VCaP (cell line): ENCODE results near the gene SLFNL1.

Experiments used
- H3K27ac ChIP-seq: fragments of 450-650 bp; 2 replicates; pipeline ENCODE4 v1.5.1; 2017
- CTCF ChIP-seq: fragments of 450-650 bp; conservative IDR thresholded peaks from 2 replicates; pipeline ENCODE4 v1.5.1; 2017; ENCODE audit warnings: mild to moderate bottlenecking, moderate library complexity

SLFNL1 gene

DNA sequence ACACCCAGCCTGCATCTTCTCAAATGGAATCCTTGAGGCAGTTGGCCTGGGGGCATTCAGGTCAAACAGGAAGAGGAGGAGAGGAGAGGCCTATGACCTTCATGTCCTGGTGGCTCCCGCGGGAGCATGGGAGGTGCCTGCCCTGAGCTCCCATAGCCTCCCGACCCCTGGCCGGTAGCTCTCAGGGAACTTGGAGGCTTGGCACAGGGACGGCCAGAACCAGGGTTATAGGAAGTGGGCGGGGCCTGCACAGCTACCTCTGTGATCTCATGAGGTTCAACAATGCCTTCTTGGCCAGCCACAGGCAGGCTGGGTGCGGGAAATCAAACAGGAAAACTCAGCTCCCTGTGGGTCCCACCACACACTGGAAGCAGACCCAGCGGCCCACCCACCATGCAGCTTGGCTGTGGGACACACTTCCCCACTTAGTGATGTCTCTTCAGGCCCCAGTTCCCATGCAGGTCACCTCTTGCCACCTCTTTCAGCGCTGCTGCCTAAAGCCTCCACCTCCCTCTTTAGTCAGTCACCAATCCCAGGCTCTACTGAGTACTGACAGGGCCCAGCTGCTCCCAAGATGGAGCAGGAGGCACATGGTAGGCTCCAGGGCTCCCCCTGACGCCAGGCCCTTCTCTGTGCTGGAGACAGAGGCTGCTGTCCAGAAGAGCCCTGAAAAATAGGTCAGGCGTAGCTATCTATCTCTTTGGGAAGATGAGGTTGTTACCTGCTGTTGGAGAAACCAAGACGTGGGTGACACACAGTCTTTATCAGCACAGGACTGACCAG is at the start of gene SLFNL1:
Gene SLFNL1 (minus strand): TSS at position 200 of the 783 bp plus-strand sequence. CDS start 1,065 bp downstream, outside the sequence.
- H3K27ac ChIP-seq, result no peak within 1 kb of the TSS
- no peak for TF ChIP-seq CTCF

- H3K27ac ChIP-seq, result no peak overlapping the region
- no peak for TF ChIP-seq CTCF
Observed at GRCh38 chr1:41056907-41057306, 35.4 kb upstream of the SLFNL1 start.

GRCh38 chr1:41053316-41053715 is 31.8 kb upstream of the SLFNL1 start:
- no peak overlapping the region for H3K27ac ChIP-seq

GRCh38 chr1:41051022-41051421 is 29.5 kb upstream of the SLFNL1 start:
- H3K27ac ChIP-seq, result no peak overlapping the region
- TF ChIP-seq CTCF, result no peak

More at GRCh38 chr1:41053316-41053715, 31.8 kb upstream of the SLFNL1 start:
- no peak for TF ChIP-seq CTCF

DNA sequence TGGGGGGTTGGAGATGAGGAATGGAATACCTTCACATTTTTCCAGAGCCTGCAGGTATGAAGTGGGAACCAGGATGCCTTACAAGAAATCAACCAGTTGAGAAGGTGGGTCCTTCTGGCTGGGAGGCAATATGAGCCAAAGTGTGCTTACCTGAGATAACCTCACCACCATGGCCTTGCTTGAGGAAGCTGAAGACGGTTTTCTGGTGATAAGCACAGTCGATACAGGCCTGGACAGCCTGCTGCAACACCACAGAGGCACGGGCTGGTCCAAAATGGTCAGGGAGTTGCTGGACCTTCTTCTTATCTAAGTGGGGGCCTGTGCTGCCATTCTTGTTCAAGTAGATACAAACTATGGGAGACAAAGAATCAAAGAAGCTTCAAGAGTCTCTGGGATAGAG is 27.0 kb upstream of the SLFNL1 start:
- H3K27ac ChIP-seq, result peak overlapping the region; percentile 97
- TF ChIP-seq CTCF, result no peak

- H3K27ac ChIP-seq, result peak overlapping the region; percentile 97
- no peak for TF ChIP-seq CTCF
Observed at GRCh38 chr1:41046347-41046775, 24.8 kb upstream of the SLFNL1 start.

DNA sequence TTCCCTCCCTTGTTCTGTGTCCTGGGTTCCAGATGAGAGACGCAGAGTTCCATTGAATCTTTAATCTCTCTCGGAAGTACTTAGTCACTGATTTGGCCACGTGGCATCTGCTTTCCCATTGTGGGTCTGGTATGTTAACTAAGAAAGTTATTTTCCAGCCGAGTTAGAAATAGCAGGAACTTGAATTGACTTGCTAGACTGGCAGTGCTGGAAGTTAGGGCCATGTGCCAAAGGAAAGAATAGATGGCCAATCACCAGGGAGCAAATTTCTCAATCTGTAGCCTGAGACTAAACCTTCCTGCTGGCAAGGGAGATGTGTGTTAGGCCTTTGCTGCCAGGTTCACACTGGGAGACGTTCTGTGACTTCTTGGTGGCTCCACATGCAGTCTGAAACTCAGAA is 24.2 kb upstream of the SLFNL1 start:
- TF ChIP-seq CTCF, result no peak
- peak overlapping the region; percentile 97 for H3K27ac ChIP-seq
